ENCODE measurements around the gene SLIT1.

DNA sequence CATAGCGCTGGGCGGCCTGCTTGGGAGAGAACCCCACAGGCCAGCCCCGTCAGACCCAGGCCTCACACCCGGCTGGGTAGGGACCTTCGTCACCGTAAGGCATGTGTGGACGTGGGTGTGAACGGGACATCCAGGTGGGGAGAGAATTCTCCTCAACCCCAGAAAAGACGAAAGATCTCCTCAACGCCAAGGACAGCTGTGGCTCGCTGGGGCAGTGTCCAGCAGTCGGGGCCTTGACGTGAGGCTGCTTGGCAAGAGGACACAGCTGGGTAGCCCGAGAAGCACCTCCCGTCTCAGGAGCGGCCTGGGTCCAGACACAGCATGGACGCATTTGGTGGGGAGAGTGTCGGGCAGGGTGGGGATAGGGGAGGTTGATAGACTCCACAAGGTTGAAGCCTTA, 1.2 kb upstream of the SLIT1 start:
- TF ChIP-seq, protein P1, sequence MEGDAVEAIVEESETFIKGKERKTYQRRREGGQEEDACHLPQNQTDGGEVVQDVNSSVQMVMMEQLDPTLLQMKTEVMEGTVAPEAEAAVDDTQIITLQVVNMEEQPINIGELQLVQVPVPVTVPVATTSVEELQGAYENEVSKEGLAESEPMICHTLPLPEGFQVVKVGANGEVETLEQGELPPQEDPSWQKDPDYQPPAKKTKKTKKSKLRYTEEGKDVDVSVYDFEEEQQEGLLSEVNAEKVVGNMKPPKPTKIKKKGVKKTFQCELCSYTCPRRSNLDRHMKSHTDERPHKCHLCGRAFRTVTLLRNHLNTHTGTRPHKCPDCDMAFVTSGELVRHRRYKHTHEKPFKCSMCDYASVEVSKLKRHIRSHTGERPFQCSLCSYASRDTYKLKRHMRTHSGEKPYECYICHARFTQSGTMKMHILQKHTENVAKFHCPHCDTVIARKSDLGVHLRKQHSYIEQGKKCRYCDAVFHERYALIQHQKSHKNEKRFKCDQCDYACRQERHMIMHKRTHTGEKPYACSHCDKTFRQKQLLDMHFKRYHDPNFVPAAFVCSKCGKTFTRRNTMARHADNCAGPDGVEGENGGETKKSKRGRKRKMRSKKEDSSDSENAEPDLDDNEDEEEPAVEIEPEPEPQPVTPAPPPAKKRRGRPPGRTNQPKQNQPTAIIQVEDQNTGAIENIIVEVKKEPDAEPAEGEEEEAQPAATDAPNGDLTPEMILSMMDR (IDR thresholded peaks at IDR 0.05): no peak
- TF ChIP-seq EZH2 (IDR thresholded peaks at IDR 0.05; ENCODE audit: borderline replicate concordance, insufficient read depth, low read depth, low read length, poor library complexity, severe bottlenecking): no peak
